SK-N-SH (cell line): ENCODE results near the gene PLET1. TPM values are rescaled to one million over a fixed set of nuclear protein-coding genes. Genes with fewer than 3 reads are reported as not detected.

Experiments
- CTCF ChIA-PET: fragments of 300-600, 350-600 bp; formaldehyde crosslinking; extraction: SDS; loops from one replicate; lab custom pipeline; 2021; lab: Yijun Ruan, JAX
- POLR2A ChIA-PET: fragments of 350-600 bp; sonication (Branson Sonifier 250); formaldehyde crosslinking; extraction: SDS; loops from one replicate; lab custom pipeline; 2020; ENCODE audit warnings: antibody characterized with exemption, inconsistent platforms; lab: Yijun Ruan, JAX
- DNase-seq: peaks from one replicate; pipeline ENCODE4 v3.0.0; 2012
- H2AFZ ChIP-seq: fragments of 200-600 bp; sonication (generic); 2 replicates; pipeline ENCODE4 v1.8.1; 2016; ENCODE audit warnings: antibody characterized with exemption, mild to moderate bottlenecking, low read depth
- H3F3A ChIP-seq: fragments of 200-600 bp; sonication (generic); replicated peaks from 2 replicates; pipeline ENCODE3; 2016; ENCODE audit warnings: antibody characterized with exemption, mild to moderate bottlenecking; ENCODE audit not compliant: insufficient read depth
- H3K27ac ChIP-seq, 2 experiments: fragments of 200-500 bp in 1 of 2; fragments of 200-600 bp in 1 of 2; sonication (Bioruptor generic) in 1 of 2; sonication (generic), shearing (Covaris generic) in 1 of 2; 2 replicates each; pipeline versions ENCODE4 v1.5.1 to v1.6.1; 2014 to 2016; ENCODE audit warnings: low read depth in 2 of 2, inconsistent platforms in 1 of 2, low read length in 1 of 2, mild to moderate bottlenecking in 1 of 2, mixed read lengths in 1 of 2
- H3K27me3 ChIP-seq: fragments of 200-600 bp; sonication (generic), shearing (Covaris generic); 2 replicates; pipeline ENCODE4 v1.6.1; 2016; ENCODE audit warnings: mixed run types; ENCODE audit not compliant: insufficient read depth
- H3K36me3 ChIP-seq, 2 experiments: fragments of 200-500 bp in 1 of 2; fragments of 200-600 bp in 1 of 2; sonication (Bioruptor generic) in 1 of 2; sonication (generic) in 1 of 2; replicated peaks in 1 of 2; 2 replicates each; pipeline versions ENCODE3 to v1.5.1; 2014 to 2016; ENCODE audit warnings: low read length in 1 of 2, mild to moderate bottlenecking in 1 of 2; ENCODE audit not compliant: insufficient read depth in 2 of 2, control insufficient read depth in 1 of 2
- H3K4me1 ChIP-seq, 2 experiments: fragments of 200-500 bp in 1 of 2; fragments of 200-600 bp in 1 of 2; sonication (Bioruptor generic) in 1 of 2; sonication (generic), shearing (Covaris generic) in 1 of 2; 2 replicates each; pipeline versions ENCODE4 v1.5.1 to v1.6.1; 2014 to 2016; ENCODE audit warnings: low read depth in 1 of 2, low read length in 1 of 2, mixed run types in 1 of 2; ENCODE audit not compliant: insufficient read depth in 2 of 2, control insufficient read depth in 1 of 2
- H3K4me2 ChIP-seq: fragments of 200-600 bp; sonication (generic), shearing (Covaris generic); 2 replicates; pipeline ENCODE4 v1.6.1; 2017; ENCODE audit warnings: mixed run types
- H3K4me3 ChIP-seq, 2 experiments: fragments of 200-500 bp in 1 of 2; fragments of 200-600 bp in 1 of 2; sonication (Bioruptor generic) in 1 of 2; sonication (generic), shearing (Covaris generic) in 1 of 2; 2 replicates each; pipeline versions ENCODE4 v1.5.1 to v1.8.1; 2014 to 2016; ENCODE audit warnings: low read depth in 2 of 2, inconsistent platforms in 1 of 2, low read length in 1 of 2, mild to moderate bottlenecking in 1 of 2, mixed read lengths in 1 of 2, moderate library complexity in 1 of 2
- H3K79me2 ChIP-seq: fragments of 200-600 bp; sonication (generic); 2 replicates; pipeline ENCODE4 v1.8.1; 2017; ENCODE audit warnings: mild to moderate bottlenecking; ENCODE audit not compliant: insufficient read depth
- H3K9ac ChIP-seq: fragments of 200-600 bp; sonication (generic); 2 replicates; pipeline ENCODE4 v1.6.1; 2017; ENCODE audit warnings: mixed run types
- H3K9me2 ChIP-seq: fragments of 200-600 bp; sonication (generic); 2 replicates; pipeline ENCODE4 v1.6.1; 2017; ENCODE audit warnings: mixed run types
- H3K9me3 ChIP-seq: fragments of 200-600 bp; sonication (generic); 2 replicates; pipeline ENCODE4 v1.6.1; 2017; ENCODE audit warnings: mixed run types, mild to moderate bottlenecking, moderate library complexity
- H4K20me1 ChIP-seq: fragments of 200-600 bp; sonication (generic); 2 replicates; pipeline ENCODE4 v1.6.1; 2017; ENCODE audit warnings: mild to moderate bottlenecking, mixed run types; ENCODE audit not compliant: insufficient read depth
- CHD2 ChIP-seq: fragments of 150-350 bp; IDR thresholded peaks from 2 replicates; pipeline ENCODE4 v1.6.1; 2018; ENCODE audit warnings: low read length; ENCODE audit not compliant: partially characterized antibody
- CTCF ChIP-seq: fragments of 200-600 bp; sonication (generic); IDR thresholded peaks from 2 replicates; pipeline ENCODE4 v1.6.1; 2017; ENCODE audit warnings: antibody characterized with exemption, mild to moderate bottlenecking, moderate library complexity
- EP300 ChIP-seq, 2 experiments: IDR thresholded peaks; 2 replicates each; pipeline versions ENCODE4 v1.4.0 to v1.6.1; 2012; ENCODE audit warnings: borderline replicate concordance in 1 of 2, low read depth in 1 of 2, low read length in 1 of 2
- FOXJ3 ChIP-seq: sonication (generic); formaldehyde crosslinking; IDR thresholded peaks from 2 replicates; pipeline ENCODE4 v1.5.1; 2020; ENCODE audit warnings: mild to moderate bottlenecking, missing genetic modification reagents
- FOXM1 ChIP-seq: IDR thresholded peaks from 2 replicates; pipeline ENCODE4 v1.4.0; 2012; ENCODE audit warnings: low read depth, mild to moderate bottlenecking
- GABPA ChIP-seq: IDR thresholded peaks from 2 replicates; pipeline ENCODE4 v1.4.0; 2012; ENCODE audit warnings: low read depth, mild to moderate bottlenecking
- IRF3 ChIP-seq: fragments of 150-350 bp; IDR thresholded peaks from 2 replicates; pipeline ENCODE4 v1.6.1; 2016; ENCODE audit warnings: mild to moderate bottlenecking, low read depth, low read length
- JUND ChIP-seq: IDR thresholded peaks from 2 replicates; pipeline ENCODE4 v1.4.0; 2012
- MEF2A ChIP-seq: IDR thresholded peaks from 2 replicates; pipeline ENCODE4 v1.4.0; 2012; ENCODE audit warnings: low read depth, borderline replicate concordance
- NFIC ChIP-seq: IDR thresholded peaks from 2 replicates; pipeline ENCODE4 v1.4.0; 2012; ENCODE audit warnings: borderline replicate concordance
- NRF1 ChIP-seq: IDR thresholded peaks from 2 replicates; pipeline ENCODE4 v1.6.1; 2012; ENCODE audit warnings: low read depth, mild to moderate bottlenecking, low read length
- RAD21 ChIP-seq: IDR thresholded peaks from 2 replicates; pipeline ENCODE4 v1.6.1; 2012; ENCODE audit warnings: mild to moderate bottlenecking, low read length
- RXRA ChIP-seq: IDR thresholded peaks from 2 replicates; pipeline ENCODE4 v1.4.0; 2012; ENCODE audit warnings: low read depth, mild to moderate bottlenecking, borderline replicate concordance
- SIN3A ChIP-seq: IDR thresholded peaks from 2 replicates; pipeline ENCODE4 v1.6.1; 2012; ENCODE audit warnings: low read depth, mild to moderate bottlenecking, low read length, moderate library complexity, borderline replicate concordance
- TAF1 ChIP-seq: IDR thresholded peaks from 2 replicates; pipeline ENCODE4 v1.6.1; 2012; ENCODE audit warnings: low read depth, mild to moderate bottlenecking, low read length, moderate library complexity, borderline replicate concordance
- TCF12 ChIP-seq: IDR thresholded peaks from 2 replicates; pipeline ENCODE4 v1.4.0; 2012
- ZBTB33 ChIP-seq: IDR thresholded peaks from 2 replicates; pipeline ENCODE4 v1.4.0; 2012; ENCODE audit warnings: low read depth, borderline replicate concordance
- WGBS: methylation state at CpG from one replicate; pipeline ENCODE4 v1.1.6; 2017; ENCODE audit warnings: low lambda C conversion rate; 5-methylcytosine and 5-hydroxymethylcytosine counted together
- polyA plus RNA-seq, 3 experiments: library from polyadenylated mRNA; depleted of rRNA; stranded (reverse); fragments of >200 nt; gene quantifications; 2 replicates each; pipeline ENCODE4 v1.2.3, GENCODE V29; 2012
- TF ChIP-seq, protein P1 (sequence below): fragments of 150-350 bp; IDR thresholded peaks from 2 replicates; pipeline ENCODE4 v1.6.1; 2017; ENCODE audit warnings: antibody characterized with exemption, low read length, low read depth, borderline replicate concordance

Gene PLET1
- polyA plus RNA-seq, 1 of the 3 experiments (the other 2 are of a cell fraction): not detected

DNA sequence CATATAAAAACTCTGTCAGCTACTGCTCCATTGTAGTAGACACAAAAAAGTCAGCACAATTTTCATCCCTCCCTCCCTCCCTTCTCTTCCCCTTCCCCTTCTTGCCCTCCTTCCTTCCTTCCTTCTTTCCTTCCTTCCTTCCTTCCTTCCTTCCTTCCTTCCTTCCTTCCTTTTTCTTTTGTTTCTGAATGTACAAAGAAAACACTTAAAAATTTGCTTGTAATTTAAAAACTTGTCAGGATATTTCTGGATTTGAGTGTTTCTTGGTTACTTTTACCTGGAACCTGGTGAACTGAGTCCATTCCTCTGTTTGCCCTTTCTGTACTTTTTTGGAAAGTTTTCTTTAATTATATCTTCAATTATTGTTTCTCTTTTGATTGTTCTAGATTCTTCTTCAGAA lies 31.5 kb upstream of the PLET1 start (continued):
- no peak for TF ChIP-seq CHD2
- no peak for TF ChIP-seq RXRA

GRCh38 chr11:112291191-112291590 lies 30.5 kb upstream of the PLET1 start:
- Histone ChIP-seq H3K79me2 (peaks cover 3% of the 10 kb centered on the region; the same call in 1 of the 2 replicates), H3K27ac (0 out of 4 replicates have a peak overlapping the region, but pooled peaks of 1 of the 2 experiments have one; percentile 79), H3K9me3 (no peaks in the 10 kb centered on the region), H3K9me2 (no peaks in the 10 kb centered on the region), H4K20me1 (no peaks in the 10 kb centered on the region), H3K36me3 (no peaks in the 10 kb centered on the region), H2AFZ (no peak overlapping the region), H3F3A (peaks cover 25% of the 10 kb centered on the region), H3K4me3 (peak overlapping the region in 1 of 2 experiments; percentile 72; a peak in 2 of 4 replicates), H3K27me3 (no peaks in the 10 kb centered on the region), H3K4me2 (peak overlapping the region; percentile 88), H3K9ac (no peak overlapping the region), H3K4me1 (peaks cover 9 to 30% of the 10 kb centered on the region in 2 experiments)
- no peak for DNase-seq
- TF ChIP-seq JUND (no peak), EP300 (IDR thresholded peaks at IDR 0.05; ENCODE audit: borderline replicate concordance in 1 of 2, low read depth in 1 of 2, low read length in 1 of 2) (no peak), NRF1 (no peak)
- WGBS: 95% methylated on average over 6 of the region's 6 CpGs
- ChIA-PET CTCF (interaction anchor here (1.0 to 2.0 kb wide), 3 partner anchors 11 to 999 kb away, joined by 3 to 6 read pairs (median 3); no protein-coding TSS in a partner anchor), POLR2A (no interaction called here)

DNA sequence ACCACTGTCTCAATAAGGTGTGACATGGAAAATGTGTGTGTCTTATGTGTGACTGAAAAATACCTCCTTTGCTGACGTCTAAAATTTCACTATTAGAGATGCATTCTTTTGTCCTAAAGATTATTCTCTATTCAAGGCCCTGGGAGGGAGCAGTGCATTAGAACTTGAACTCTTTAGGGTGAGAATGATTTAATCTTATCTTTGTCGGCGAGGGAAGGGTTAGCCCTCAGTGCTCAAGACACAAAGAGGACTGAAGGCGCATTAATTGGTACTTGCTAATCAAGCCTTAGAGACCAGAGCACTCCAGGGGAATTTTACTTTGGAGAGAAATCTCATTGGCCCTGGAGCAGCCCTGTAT lies 29.8 kb upstream of the PLET1 start:
- Histone ChIP-seq H3K4me3 (peak overlapping the region; percentile 72 to 73), H4K20me1 (no peaks in the 10 kb centered on the region), H3K9ac (peak overlapping the region; percentile 68), H3F3A (peaks cover 25% of the 10 kb centered on the region), H3K4me2 (peak overlapping the region; percentile 88), H3K27me3 (no peaks in the 10 kb centered on the region), H3K36me3 (no peaks in the 10 kb centered on the region), H3K79me2 (peaks cover 3% of the 10 kb centered on the region; the same call in 1 of the 2 replicates), H3K9me3 (no peaks in the 10 kb centered on the region), H3K27ac (peak overlapping the region in 1 of 2 experiments; percentile 4; a peak in 1 of 4 replicates), H3K9me2 (no peaks in the 10 kb centered on the region), H3K4me1 (peaks cover 9 to 30% of the 10 kb centered on the region in 2 experiments), H2AFZ (peak overlapping the region; percentile 98)
- WGBS: 37% methylated on average over 4 of the region's 4 CpGs
- ChIA-PET CTCF (interaction anchor here (1.4 to 2.0 kb wide), 2 partner anchors 10 to 1000 kb away, joined by 3 to 6 read pairs; no protein-coding TSS in a partner anchor), POLR2A (no interaction called here)
- DNase-seq: no peak
- TF ChIP-seq CHD2 (no peak), NFIC (no peak), IRF3 (no peak), CTCF (no peak), SIN3A (no peak), FOXM1 (no peak), FOXJ3 (no peak), TAF1 (no peak), TCF12 (no peak), ZBTB33 (no peak), GABPA (no peak), RAD21 (no peak), MEF2A (no peak)
- TF ChIP-seq, protein P1, sequence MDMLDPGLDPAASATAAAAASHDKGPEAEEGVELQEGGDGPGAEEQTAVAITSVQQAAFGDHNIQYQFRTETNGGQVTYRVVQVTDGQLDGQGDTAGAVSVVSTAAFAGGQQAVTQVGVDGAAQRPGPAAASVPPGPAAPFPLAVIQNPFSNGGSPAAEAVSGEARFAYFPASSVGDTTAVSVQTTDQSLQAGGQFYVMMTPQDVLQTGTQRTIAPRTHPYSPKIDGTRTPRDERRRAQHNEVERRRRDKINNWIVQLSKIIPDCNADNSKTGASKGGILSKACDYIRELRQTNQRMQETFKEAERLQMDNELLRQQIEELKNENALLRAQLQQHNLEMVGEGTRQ: no peak
